HEK293 (cell line): ENCODE data around the gene SFT2D1.

Source experiments
- CTCF ChIA-PET: fragments of 350-600 bp; formaldehyde crosslinking; extraction: SDS; loops from one replicate; lab custom pipeline; 2021; ENCODE audit warnings: antibody characterized with exemption; lab: Yijun Ruan, JAX
- POLR2A ChIA-PET: fragments of 300-600 bp; formaldehyde crosslinking; extraction: SDS; loops from one replicate; lab custom pipeline; 2020; ENCODE audit warnings: antibody characterized with exemption, inconsistent platforms; lab: Yijun Ruan, JAX
- H3K27ac ChIP-seq: fragments of 200-500 bp; sonication (Bioruptor generic); 2 replicates; pipeline ENCODE4 v1.5.1; 2014; ENCODE audit warnings: low read depth, low read length, control low read depth, inconsistent platforms; ENCODE audit errors: extremely low read depth
- H3K36me3 ChIP-seq, 2 experiments: fragments of 200-500 bp in 1 of 2; sonication (Bioruptor generic) in 1 of 2; 1 replicate in 1 of 2; 2 replicates in 1 of 2; pipeline ENCODE4 v1.5.1; 2014 to 2017; ENCODE audit warnings: inconsistent platforms in 2 of 2, low read length in 2 of 2; ENCODE audit not compliant: control insufficient read depth in 2 of 2, insufficient read depth in 1 of 2
- H3K4me1 ChIP-seq: fragments of 200-500 bp; sonication (Bioruptor generic); 2 replicates; pipeline ENCODE4 v1.5.1; 2014; ENCODE audit warnings: mild to moderate bottlenecking, low read length, inconsistent platforms; ENCODE audit not compliant: control insufficient read depth, insufficient read depth
- H3K4me3 ChIP-seq: 2 replicates; pipeline ENCODE4 v1.5.1; 2011; ENCODE audit warnings: low read depth, mild to moderate bottlenecking, control low read depth, low read length, moderate library complexity
- H3K9me3 ChIP-seq: fragments of 200-500 bp; sonication (Bioruptor generic); 2 replicates; pipeline ENCODE4 v1.5.1; 2014; ENCODE audit warnings: low read depth, low read length, inconsistent platforms; ENCODE audit not compliant: control insufficient read depth, insufficient read depth
- GLI2 ChIP-seq: fragments of 450-650 bp; formaldehyde crosslinking; IDR thresholded peaks from 2 replicates; pipeline ENCODE4; 2017; ENCODE audit warnings: missing biosample characterization, missing genetic modification characterization, low read depth, borderline replicate concordance
- GLIS1 ChIP-seq: fragments of 450-650 bp; formaldehyde crosslinking; IDR thresholded peaks from 2 replicates; pipeline ENCODE4 v1.5.1; 2016; ENCODE audit warnings: missing biosample characterization, missing genetic modification characterization
- HOXC10 ChIP-seq: sonication (generic); formaldehyde crosslinking; IDR thresholded peaks from 2 replicates; pipeline ENCODE4 v1.8.1; 2023; ENCODE audit warnings: mild to moderate bottlenecking, missing genetic modification reagents
- KLF17 ChIP-seq: fragments of 450-650 bp; formaldehyde crosslinking; IDR thresholded peaks from 2 replicates; pipeline ENCODE4 v1.5.1; 2016; ENCODE audit warnings: missing biosample characterization, missing genetic modification characterization
- TRIM28 ChIP-seq: IDR thresholded peaks from 2 replicates; pipeline ENCODE4 v1.6.1; 2011; ENCODE audit warnings: low read length, control low read depth, borderline replicate concordance
- ZFHX2 ChIP-seq: fragments of 450-650 bp; formaldehyde crosslinking; conservative IDR thresholded peaks from 2 replicates; pipeline ENCODE4 v1.5.1; 2016; ENCODE audit warnings: missing biosample characterization, missing genetic modification characterization
- ZFP41 ChIP-seq: fragments of 450-650 bp; formaldehyde crosslinking; IDR thresholded peaks from 2 replicates; pipeline ENCODE4 v1.5.1; 2016; ENCODE audit warnings: missing biosample characterization, missing genetic modification characterization, borderline replicate concordance
- ZIC2 ChIP-seq: fragments of 450-650 bp; formaldehyde crosslinking; IDR thresholded peaks from 2 replicates; pipeline ENCODE4 v1.5.1; 2016; ENCODE audit warnings: missing biosample characterization, missing genetic modification characterization
- ZNF133 ChIP-seq: fragments of 450-650 bp; formaldehyde crosslinking; IDR thresholded peaks from 2 replicates; pipeline ENCODE4 v1.5.1; 2016; ENCODE audit warnings: missing biosample characterization, missing genetic modification characterization
- ZNF155 ChIP-seq: fragments of 450-650 bp; formaldehyde crosslinking; IDR thresholded peaks from 2 replicates; pipeline ENCODE4 v1.5.1; 2016; ENCODE audit warnings: missing biosample characterization, missing genetic modification characterization
- ZNF214 ChIP-seq: fragments of 450-650 bp; formaldehyde crosslinking; IDR thresholded peaks from 2 replicates; pipeline ENCODE4 v1.5.1; 2017; ENCODE audit warnings: missing biosample characterization, mild to moderate bottlenecking, missing genetic modification characterization, borderline replicate concordance
- ZNF223 ChIP-seq: fragments of 450-650 bp; formaldehyde crosslinking; IDR thresholded peaks from 2 replicates; pipeline ENCODE4 v1.5.1; 2016; ENCODE audit warnings: missing biosample characterization, missing genetic modification characterization
- ZNF362 ChIP-seq: fragments of 450-650 bp; formaldehyde crosslinking; IDR thresholded peaks from 2 replicates; pipeline ENCODE4 v1.5.1; 2016; ENCODE audit warnings: missing biosample characterization, missing genetic modification characterization
- ZNF391 ChIP-seq: fragments of 450-650 bp; formaldehyde crosslinking; IDR thresholded peaks from 2 replicates; pipeline ENCODE4 v1.5.1; 2016; ENCODE audit warnings: low read depth, missing biosample characterization, missing genetic modification characterization, borderline replicate concordance
- ZNF501 ChIP-seq: fragments of 450-650 bp; formaldehyde crosslinking; IDR thresholded peaks from 2 replicates; pipeline ENCODE4 v1.5.1; 2016; ENCODE audit warnings: missing biosample characterization, missing genetic modification characterization
- ZNF561 ChIP-seq: fragments of 450-650 bp; IDR thresholded peaks from 2 replicates; pipeline ENCODE4 v1.5.1; 2018; ENCODE audit warnings: missing biosample characterization, missing genetic modification characterization, borderline replicate concordance
- ZNF585B ChIP-seq: fragments of 450-650 bp; formaldehyde crosslinking; IDR thresholded peaks from 2 replicates; pipeline ENCODE4 v1.5.1; 2016; ENCODE audit warnings: missing biosample characterization, missing genetic modification characterization
- ZNF600 ChIP-seq: fragments of 450-650 bp; formaldehyde crosslinking; IDR thresholded peaks from 2 replicates; pipeline ENCODE4 v1.5.1; 2016; ENCODE audit warnings: missing biosample characterization, missing genetic modification characterization
- ZNF624 ChIP-seq: fragments of 450-650 bp; formaldehyde crosslinking; IDR thresholded peaks from 2 replicates; pipeline ENCODE4 v1.5.1; 2017; ENCODE audit warnings: missing biosample characterization, missing genetic modification characterization
- ZNF626 ChIP-seq: fragments of 450-650 bp; sonication (Bioruptor Pico); formaldehyde crosslinking; IDR thresholded peaks from 2 replicates; pipeline ENCODE4 v1.5.1; 2018; ENCODE audit warnings: missing biosample characterization, missing genetic modification characterization, inconsistent platforms
- ZNF629 ChIP-seq: fragments of 450-650 bp; formaldehyde crosslinking; IDR thresholded peaks from 2 replicates; pipeline ENCODE4 v1.5.1; 2017; ENCODE audit warnings: missing biosample characterization, missing genetic modification characterization
- ZNF830 ChIP-seq: fragments of 450-650 bp; IDR thresholded peaks from 2 replicates; pipeline ENCODE4 v1.5.0; 2018; ENCODE audit warnings: missing biosample characterization, missing genetic modification characterization, low read depth, mild to moderate bottlenecking, moderate library complexity
- ZSCAN30 ChIP-seq: fragments of 450-650 bp; IDR thresholded peaks from 2 replicates; pipeline ENCODE4 v1.5.1; 2018; ENCODE audit warnings: missing biosample characterization, mild to moderate bottlenecking, missing genetic modification characterization, moderate library complexity
- ZXDB ChIP-seq: fragments of 450-650 bp; formaldehyde crosslinking; IDR thresholded peaks from 2 replicates; pipeline ENCODE4 v1.5.1; 2016; ENCODE audit warnings: missing biosample characterization, missing genetic modification characterization

The SFT2D1 gene

GRCh38 chr6:166323395-166323794, 18.9 kb downstream of the SFT2D1 start:
- ChIA-PET CTCF (interaction anchor here (0.8 to 1.6 kb wide), 4 partner anchors 10 to 78 kb away, joined by 3 to 16 read pairs (median 3); no protein-coding TSS in a partner anchor), POLR2A (interaction anchor here (0.9 kb wide), 1 partner anchor 62 kb away, joined by 5 read pairs; no protein-coding TSS in a partner anchor)
- H3K27ac ChIP-seq, result no peak overlapping the region
- H3K36me3 ChIP-seq, result peaks cover 25 to 79% of the 10 kb centered on the region in 2 experiments
- H3K9me3 ChIP-seq, result no peaks in the 10 kb centered on the region
- H3K4me3 ChIP-seq, result no peak overlapping the region
- no peak for TF ChIP-seq ZFP41 (tag by site-specific recombination)
- H3K4me1 ChIP-seq, result no peaks in the 10 kb centered on the region

GRCh38 chr6:166318649-166319600, 23.4 kb downstream of the SFT2D1 start:
- H3K27ac ChIP-seq, result no peak overlapping the region
- TF ChIP-seq ZNF133 (tag by site-specific recombination), result no peak
- no peak for TF ChIP-seq TRIM28
- no peak for TF ChIP-seq ZNF561
- TF ChIP-seq ZNF223 (tag by site-specific recombination), result no peak
- peak; percentile 58 for TF ChIP-seq ZIC2 (tag by site-specific recombination)
- no peak for TF ChIP-seq ZNF626 (tag by site-specific recombination)
- no peak for TF ChIP-seq ZNF585B (tag by site-specific recombination)
- TF ChIP-seq ZXDB (tag by site-specific recombination), result no peak
- TF ChIP-seq ZSCAN30, result no peak
- TF ChIP-seq ZNF600 (tag by site-specific recombination), result no peak
- no peak for TF ChIP-seq ZNF214 (tag by site-specific recombination)
- TF ChIP-seq GLI2 (tag by site-specific recombination), result no peak
- no peak for TF ChIP-seq ZNF391 (tag by site-specific recombination)
- TF ChIP-seq ZNF501, result no peak
- TF ChIP-seq HOXC10, result no peak
- TF ChIP-seq ZNF362, result no peak
- no peak for TF ChIP-seq ZNF155 (tag by site-specific recombination)
- TF ChIP-seq GLIS1, result no peak
- TF ChIP-seq KLF17 (tag by site-specific recombination), result 0 out of 2 replicates have a peak, but pooled peaks have one; percentile 38
- TF ChIP-seq ZFHX2 (tag by site-specific recombination), result peak; percentile 32; the same call in 1 of the 2 replicates
- no peak for TF ChIP-seq ZNF830 (tag by site-specific recombination)
- TF ChIP-seq ZNF629, result no peak
- no peak for TF ChIP-seq ZNF624 (tag by site-specific recombination)
- TF ChIP-seq, all 188 proteins: peak for 3
- ChIA-PET CTCF (interaction anchor here (0.8 to 2.8 kb wide), 4 partner anchors 8 to 82 kb away, joined by 4 to 9 read pairs (median 8); no protein-coding TSS in a partner anchor), POLR2A (interaction anchor here (1.0 kb wide), 1 partner anchor 62 kb away, joined by 6 read pairs; no protein-coding TSS in a partner anchor)
- no peak overlapping the region for H3K4me3 ChIP-seq
- H3K4me1 ChIP-seq, result no peaks in the 10 kb centered on the region
- H3K36me3 ChIP-seq, result peaks cover 21 to 47% of the 10 kb centered on the region in 2 experiments
- no peaks in the 10 kb centered on the region for H3K9me3 ChIP-seq
